H1 (cell line): ENCODE results near the gene TRIM28. TPM values are rescaled to one million over a fixed set of nuclear protein-coding genes. Genes with fewer than 3 reads are reported as not detected.

Experiments
- ATF3 ChIP-seq: IDR thresholded peaks from 2 replicates; pipeline ENCODE4 v1.6.1; 2011; ENCODE audit warnings: low read depth, mild to moderate bottlenecking, low read length; ENCODE audit not compliant: insufficient read depth
- CHD1 ChIP-seq: IDR thresholded peaks from 2 replicates; pipeline ENCODE4 v1.6.1; 2012; ENCODE audit warnings: low read depth, low read length, improper control_type of control experiment
- CREB1 ChIP-seq: IDR thresholded peaks from 2 replicates; pipeline ENCODE4 v1.6.1; 2012; ENCODE audit warnings: inconsistent platforms
- HDAC2 ChIP-seq, 2 experiments: fragments of 300-600 bp in 1 of 2; sonication (generic) in 1 of 2; IDR thresholded peaks; 2 replicates each; pipeline ENCODE4 v1.6.1; 2011 to 2012; ENCODE audit warnings: low read depth in 2 of 2, low read length in 2 of 2, mild to moderate bottlenecking in 2 of 2, moderate library complexity in 2 of 2, borderline replicate concordance in 1 of 2, inconsistent platforms in 1 of 2
- HDAC6 ChIP-seq: IDR thresholded peaks from one replicate; pipeline ENCODE4 v1.7.1; 2012; ENCODE audit warnings: low read depth, mild to moderate bottlenecking, inconsistent platforms, low read length, moderate library complexity
- JUN ChIP-seq: IDR thresholded peaks from 2 replicates; pipeline ENCODE4 v1.6.1; 2011; ENCODE audit warnings: low read depth, mild to moderate bottlenecking, improper control_type of control experiment, low read length
- KDM1A ChIP-seq: fragments of 200-600, 300-600 bp; sonication (generic); IDR thresholded peaks from 2 replicates; pipeline ENCODE4 v1.7.1; 2016; ENCODE audit warnings: mild to moderate bottlenecking, low read length, borderline replicate concordance
- NANOG ChIP-seq: IDR thresholded peaks from 2 replicates; pipeline ENCODE4 v1.6.1; 2011; ENCODE audit warnings: low read length, low read depth, mild to moderate bottlenecking, inconsistent platforms; ENCODE audit not compliant: insufficient read depth, poor library complexity, severe bottlenecking
- RBBP5 ChIP-seq: IDR thresholded peaks from 2 replicates; pipeline ENCODE4 v1.7.1; 2012; ENCODE audit warnings: low read depth, mild to moderate bottlenecking, inconsistent platforms, low read length, moderate library complexity, borderline replicate concordance
- ZNF274 ChIP-seq: IDR thresholded peaks from 2 replicates; pipeline ENCODE4 v1.7.0; 2012; ENCODE audit warnings: low read length, borderline replicate concordance; ENCODE audit errors: extremely low read depth
- polyA plus RNA-seq, 7 experiments: library from polyadenylated mRNA; depleted of rRNA in 3 of 7; stranded (reverse) in 5 of 7; unstranded in 2 of 7; fragments of >200 nt in 5 of 7; fragments of 200-250 nt in 2 of 7; gene quantifications; 1 replicate in 5 of 7; 2 replicates in 1 of 7; 4 replicates in 1 of 7; pipeline versions ENCODE4 v1.2.1 to v1.2.3, GENCODE V29; 2011 to 2013; ENCODE audit warnings: missing spikeins in 2 of 7, mixed read lengths in 2 of 7
- total RNA-seq: library from RNA; stranded (reverse); fragmentation: NEBNext Ultra II Directional; extraction: Animal tissue kit (Norgen Biotek cat#: 25700); gene quantifications from 2 replicates; pipeline ENCODE4 v1.2.1, GENCODE V29; 2021

The TRIM28 gene
- total and polyA plus RNA-seq, 2 of the 8 experiments (the other 6 are each of a cell fraction or from before 2014, with no cell fraction given): 1,433 to 1,442 TPM

GRCh38 chr19:58579473-58580142 is 35.7 kb downstream of the TRIM28 start (continued):
- no peak for TF ChIP-seq ZNF274
- no peak for TF ChIP-seq NANOG
- TF ChIP-seq JUN: no peak
- TF ChIP-seq CHD1: no peak
- no peak for TF ChIP-seq RBBP5
- TF ChIP-seq KDM1A: no peak
- TF ChIP-seq CREB1: no peak
- TF ChIP-seq HDAC6: no peak
- TF ChIP-seq ATF3: no peak
- no peak for TF ChIP-seq HDAC2 (IDR thresholded peaks at IDR 0.05; ENCODE audit: borderline replicate concordance in 1 of 2, low read depth in 2 of 2, low read length in 2 of 2)
- TF ChIP-seq, all 59 proteins: peak for 0
